Ovary (tissue), 9 donors: Measurements from ENCODE around the gene ABL2. TPM values are rescaled to one million over a fixed set of nuclear protein-coding genes. Genes with fewer than 3 reads are reported as not detected.
"Not testable (repeated sequence)": the region's sequence is repeated elsewhere in the genome, so short reads cannot be mapped to it uniquely, and the experiment has no call there.

Source experiments
- DNase-seq, 5 donors: peaks; one replicate each; pipeline ENCODE4 v3.0.0-alpha.2; 2019 to 2020
- H3K27ac ChIP-seq, 2 donors: fragments of 200-600 bp; one replicate each; pipeline versions ENCODE4 v1.5.1 to v1.8.0; 2019 to 2022
- H3K27me3 ChIP-seq: fragments of 200-600 bp; one replicate; pipeline ENCODE4 v1.8.0; 2022
- H3K36me3 ChIP-seq: fragments of 200-600 bp; sonication (generic); one replicate; pipeline ENCODE4 v1.5.1; 2019
- H3K4me1 ChIP-seq: one replicate; pipeline ENCODE4 v1.8.1; 2013; ENCODE audit warnings: mild to moderate bottlenecking, moderate library complexity; ENCODE audit not compliant: insufficient read depth
- H3K4me3 ChIP-seq: fragments of 200-600 bp; sonication (generic); one replicate; pipeline ENCODE4 v1.5.1; 2017
- H3K9me3 ChIP-seq, 2 donors: fragments of 200-600 bp in 1 of 2; sonication (generic) in 1 of 2; one replicate each; pipeline versions ENCODE4 v1.5.1 to v1.8.1; 2013 to 2019; ENCODE audit warnings: mild to moderate bottlenecking in 1 of 2, moderate library complexity in 1 of 2
- CTCF ChIP-seq, 3 donors: fragments of 450-650 bp in 2 of 3; fragments of 200-600 bp in 1 of 3; IDR thresholded peaks; one replicate each; pipeline versions ENCODE4 v1.5.1 to v1.8.0; 2016 to 2022; ENCODE audit warnings: antibody characterized with exemption in 3 of 3, mild to moderate bottlenecking in 1 of 3
- EP300 ChIP-seq: sonication (generic); formaldehyde crosslinking; IDR thresholded peaks from one replicate; pipeline ENCODE4 v1.6.1; 2017; ENCODE audit warnings: antibody characterized with exemption
- POLR2A ChIP-seq: fragments of 450-650 bp; IDR thresholded peaks from one replicate; pipeline ENCODE4 v1.6.1; 2017; ENCODE audit warnings: antibody characterized with exemption, mild to moderate bottlenecking, moderate library complexity
- WGBS, 3 donors: extraction: QIAGEN DNeasy Blood & Tissue Kit in 1 of 3; methylation state at CpG; one replicate each; pipeline versions ENCODE4 v1.1.5 to v1.1.7; 2013 to 2017; 5-methylcytosine and 5-hydroxymethylcytosine counted together
- intact Hi-C, 4 donors: fragments of 100-400 bp; cut with DNase I; formaldehyde crosslinking; loops; one replicate each; pipeline versions ENCODE4 v1.11.0 to v1.15.1; 2022 to 2023
- polyA plus RNA-seq, 2 donors: library from polyadenylated mRNA; stranded (reverse); fragments of 200-250 nt in 1 of 2; fragments of 350-450 nt in 1 of 2; fragmentation: Illumina TruSeq in 1 of 2; extraction: RNeasy Lipid Tissue Mini Kit (QIAGEN cat#74804) in 1 of 2; gene quantifications; one replicate each; pipeline ENCODE4 v1.2.3, GENCODE V29; 2013 to 2014
- total RNA-seq, 7 donors: library from RNA; depleted of rRNA in 2 of 7; stranded (reverse); fragments of >200 nt in 2 of 7; fragmentation: NEBNext Ultra II Directional in 3 of 7; extraction: Animal tissue kit (Norgen Biotek cat#: 25700) in 3 of 7; gene quantifications; one replicate each; pipeline versions ENCODE4 v1.1.0 to v1.2.4, GENCODE V29; 2016 to 2023
- donor health status: DM: no; HTN: no; CAD: no; lungs with moderate emphysema.
- donor health status: DM: no; HTN: no; CAD: no.
- donor health status: Bipolar disorder and iron deficiency.
- donor health status: DM: yes; HTN: yes; CAD: no.
- donor health status: DM: no; HTN: no; CAD: no.
- donor health status: DM: yes; HTN: yes; CAD: no.

ABL2 gene
- total and polyA plus RNA-seq, 9 donors, result 4.1 to 22.7 (median 14.6) TPM

DNA sequence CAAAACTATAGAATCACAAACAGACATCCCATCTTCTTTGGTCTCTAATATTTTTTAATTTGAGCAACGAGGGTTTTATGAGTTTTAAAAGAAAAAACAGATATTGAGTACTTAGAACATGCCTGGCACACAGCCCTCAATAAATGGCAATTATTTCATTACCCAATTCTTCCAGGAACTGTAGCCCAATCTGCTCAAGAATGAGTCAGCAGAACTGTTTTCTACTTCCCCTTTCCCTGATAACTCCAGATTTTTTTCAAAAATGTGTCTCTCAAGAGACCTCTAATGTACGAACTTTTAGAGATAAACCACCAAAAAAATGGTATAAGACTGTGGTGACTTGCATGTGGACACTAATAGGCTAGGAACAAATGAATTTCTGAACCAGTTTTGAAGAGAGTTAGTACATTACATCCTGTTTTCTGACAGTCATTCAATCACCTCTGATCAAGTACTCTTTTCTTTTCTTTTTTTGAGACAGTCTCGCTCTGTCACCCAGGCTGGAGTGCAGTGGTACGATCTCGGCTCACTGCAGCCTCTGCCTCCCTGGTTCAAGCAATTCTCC, 11.5 kb downstream of the ABL2 start:
- intact Hi-C loops, result no loop called here
- no peak for DNase-seq
- H3K4me1 ChIP-seq, result peaks cover 7% of the 10 kb centered on the region
- no peaks in the 10 kb centered on the region for H3K27me3 ChIP-seq
- H3K36me3 ChIP-seq, result no peaks in the 10 kb centered on the region
- H3K9me3 ChIP-seq, result no peaks in the 10 kb centered on the region
- 60 to 64% (median 61%) methylated on average over 5 of the region's 5 CpGs for WGBS, 3 donors
- peak overlapping the region in 1 of 2 donors; percentile 10 for H3K27ac ChIP-seq
- H3K4me3 ChIP-seq, result no peak overlapping the region
- no peak for TF ChIP-seq POLR2A
- TF ChIP-seq CTCF (IDR thresholded peaks at IDR 0.05), result no peak
- TF ChIP-seq EP300, result no peak

DNA sequence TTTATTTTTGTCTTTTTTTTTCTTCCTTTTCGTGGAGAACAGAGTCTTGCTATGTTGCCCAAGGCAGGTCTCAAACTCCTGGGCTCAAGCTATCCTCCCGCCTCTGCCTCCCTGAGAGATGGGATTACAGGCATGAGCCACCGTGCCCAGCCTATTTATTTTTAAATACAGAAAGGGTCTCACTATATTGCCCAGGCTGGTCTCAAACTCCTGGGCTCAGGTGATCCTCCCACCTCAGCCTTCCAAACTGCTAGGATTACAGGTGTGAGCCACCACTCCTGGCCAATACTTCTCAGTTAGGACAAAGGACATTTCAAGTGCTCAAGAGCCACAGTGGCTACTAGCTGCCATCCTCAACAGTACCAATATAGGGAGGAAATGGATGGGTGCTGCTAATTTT, 16.2 kb downstream of the ABL2 start:
- not testable (repeated sequence) for H3K27ac ChIP-seq

DNA sequence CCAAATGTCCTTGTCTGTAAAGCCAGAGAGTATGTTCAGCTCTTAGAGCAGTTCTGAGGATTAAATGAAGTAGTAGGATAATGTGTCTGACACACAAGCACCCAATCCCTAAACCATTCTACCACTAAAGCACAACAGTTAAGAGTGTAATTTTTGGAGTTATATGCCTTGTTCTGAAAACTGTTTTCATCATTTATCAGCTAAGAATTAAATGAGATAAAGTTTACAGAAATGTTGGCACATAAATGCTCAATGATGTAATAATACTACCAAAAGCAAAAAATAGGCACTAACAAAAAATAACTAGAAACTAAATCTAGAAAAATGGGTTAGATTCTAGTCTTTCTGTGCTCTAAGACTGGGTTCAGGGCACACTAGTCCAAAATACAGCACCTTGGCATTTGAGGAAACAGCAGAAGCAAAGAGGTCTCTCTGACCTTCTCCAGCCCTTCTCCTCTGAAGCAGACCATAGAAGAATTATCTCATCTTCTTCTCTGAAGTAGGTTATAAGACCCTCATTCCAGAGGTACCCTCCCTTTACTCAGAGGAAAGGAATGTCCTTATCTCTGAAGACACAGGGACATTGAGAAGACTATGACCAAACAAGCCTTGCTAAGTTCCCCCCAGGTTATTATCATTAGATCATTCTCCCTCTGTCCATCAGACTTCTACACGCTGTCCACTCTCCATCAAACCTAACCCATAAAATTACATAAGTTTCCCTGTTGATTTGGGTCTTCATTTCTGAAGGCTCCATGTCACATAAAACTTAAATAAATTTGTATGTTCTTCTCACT, 20.6 kb downstream of the ABL2 start:
- H3K27me3 ChIP-seq, result no peaks in the 10 kb centered on the region
- no peak overlapping the region for H3K4me3 ChIP-seq
- TF ChIP-seq EP300, result no peak
- TF ChIP-seq CTCF (IDR thresholded peaks at IDR 0.05), result no peak
- no peak for TF ChIP-seq POLR2A
- 53 to 98% (median 89%) methylated on average over 1 of the region's 1 CpG for WGBS, 3 donors
- no peak overlapping the region for H3K27ac ChIP-seq
- H3K9me3 ChIP-seq, result no peaks in the 10 kb centered on the region
- H3K4me1 ChIP-seq, result peaks cover 10% of the 10 kb centered on the region
- intact Hi-C loops, result no loop called here
- no peak for DNase-seq
- no peaks in the 10 kb centered on the region for H3K36me3 ChIP-seq

More for the DNA sequence above, 16.2 kb downstream of the ABL2 start:
- H3K36me3 ChIP-seq, H3K27me3 ChIP-seq, H3K9me3 ChIP-seq, intact Hi-C loops, H3K4me1 ChIP-seq, H3K4me3 ChIP-seq, DNase-seq: not testable (repeated sequence)
- WGBS, 3 donors, result 96 to 99% (median 97%) methylated on average over 3 of the region's 3 CpGs

DNA sequence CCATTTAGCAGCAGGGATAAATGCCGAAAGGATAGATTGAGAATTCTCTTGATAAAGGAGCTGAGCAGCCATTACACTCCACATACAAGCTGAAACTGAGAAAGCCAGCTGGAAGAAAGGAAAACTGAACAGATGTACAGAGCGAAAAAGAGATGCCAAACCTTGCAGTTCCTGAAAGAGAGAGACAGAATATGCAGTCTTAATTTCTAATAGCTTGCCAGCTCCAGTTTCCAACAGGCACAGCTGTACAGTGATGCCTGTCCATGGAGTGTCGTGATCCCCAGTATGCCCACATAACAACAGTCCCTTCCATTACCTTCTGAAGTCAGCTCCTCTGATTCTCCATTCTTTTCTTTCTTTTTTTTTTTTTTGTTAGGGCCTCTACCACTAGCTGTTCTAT, 22.7 kb downstream of the ABL2 start:
- DNase-seq, result no peak
- intact Hi-C loops, result no loop called here
- TF ChIP-seq EP300 (no peak), CTCF (IDR thresholded peaks at IDR 0.05) (no peak), POLR2A (no peak)
- H3K27ac ChIP-seq, result no peak overlapping the region
- peaks cover 10% of the 10 kb centered on the region for H3K4me1 ChIP-seq
- H3K4me3 ChIP-seq, result no peak overlapping the region
- no peaks in the 10 kb centered on the region for H3K36me3 ChIP-seq
- WGBS, 3 donors, result 16 to 21% (median 18%) methylated on average over 3 of the region's 3 CpGs
- no peaks in the 10 kb centered on the region for H3K27me3 ChIP-seq
- H3K9me3 ChIP-seq, result no peaks in the 10 kb centered on the region

DNA sequence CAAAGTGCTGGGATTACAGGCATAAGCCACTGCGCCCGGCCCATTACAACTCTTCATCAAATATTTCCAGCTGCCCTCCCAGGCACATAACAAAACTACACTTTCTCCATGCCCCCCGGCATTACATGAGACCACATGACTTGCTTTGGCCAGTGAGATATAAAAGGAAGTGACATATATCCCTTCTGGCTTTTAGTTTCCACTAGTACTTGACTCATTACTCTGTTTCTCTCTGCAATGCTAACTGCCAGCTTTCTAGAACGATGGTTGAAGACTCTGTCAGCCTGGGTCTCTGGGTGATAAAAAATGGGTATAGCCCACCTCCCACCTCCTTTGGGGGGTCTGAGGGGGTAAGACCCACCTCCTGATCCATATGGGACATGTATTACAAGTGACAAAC, 24.2 kb downstream of the ABL2 start:
- DNase-seq, result no peak
- WGBS, 3 donors, result 80 to 93% (median 91%) methylated on average over 4 of the region's 4 CpGs
- no peak for TF ChIP-seq POLR2A
- TF ChIP-seq EP300, result no peak
- TF ChIP-seq CTCF (IDR thresholded peaks at IDR 0.05), result no peak
- H3K4me1 ChIP-seq, result peaks cover 11% of the 10 kb centered on the region
- H3K36me3 ChIP-seq, result no peaks in the 10 kb centered on the region
- H3K9me3 ChIP-seq, result no peaks in the 10 kb centered on the region
- H3K4me3 ChIP-seq, result no peak overlapping the region
- no peak overlapping the region for H3K27ac ChIP-seq
- no peaks in the 10 kb centered on the region for H3K27me3 ChIP-seq
- intact Hi-C loops, result no loop called here
